Neutrophil (primary cell): ENCODE results near the gene LSM7.

Experiments used
- H3K27ac ChIP-seq: fragments of 200-600 bp; sonication (generic); 2 replicates; pipeline ENCODE4 v1.5.1; 2016; ENCODE audit warnings: mild to moderate bottlenecking, moderate library complexity
- H3K27me3 ChIP-seq: fragments of 200-600 bp; sonication (generic); 2 replicates; pipeline ENCODE4 v1.6.0; 2016; ENCODE audit warnings: mild to moderate bottlenecking
- H3K36me3 ChIP-seq: fragments of 200-600 bp; sonication (generic); 2 replicates; pipeline ENCODE4 v1.5.1; 2017
- H3K4me1 ChIP-seq, 2 experiments: fragments of 200-600 bp in 1 of 2; sonication (generic) in 1 of 2; 1 replicate in 1 of 2; 2 replicates in 1 of 2; pipeline versions ENCODE4 v1.5.1 to v1.6.1; 2013 to 2016; ENCODE audit warnings: low read depth in 1 of 2, low read length in 1 of 2, mild to moderate bottlenecking in 1 of 2, moderate library complexity in 1 of 2; ENCODE audit not compliant: control insufficient read depth in 1 of 2, insufficient read depth in 1 of 2
- H3K4me3 ChIP-seq, 2 experiments: fragments of 200-600 bp in 1 of 2; sonication (generic) in 1 of 2; 1 replicate in 1 of 2; 2 replicates in 1 of 2; pipeline ENCODE4 v1.5.1; 2013 to 2016; ENCODE audit warnings: low read depth in 1 of 2, low read length in 1 of 2, mild to moderate bottlenecking in 1 of 2, moderate library complexity in 1 of 2
- H3K9me3 ChIP-seq: fragments of 200-600 bp; sonication (generic); 2 replicates; pipeline ENCODE4 v1.5.1; 2016
- TF ChIP-seq, protein P1 (sequence below): fragments of 200-600 bp; sonication (generic); IDR thresholded peaks from 2 replicates; pipeline ENCODE4 v1.5.1; 2016; ENCODE audit warnings: antibody characterized with exemption

The LSM7 gene

DNA sequence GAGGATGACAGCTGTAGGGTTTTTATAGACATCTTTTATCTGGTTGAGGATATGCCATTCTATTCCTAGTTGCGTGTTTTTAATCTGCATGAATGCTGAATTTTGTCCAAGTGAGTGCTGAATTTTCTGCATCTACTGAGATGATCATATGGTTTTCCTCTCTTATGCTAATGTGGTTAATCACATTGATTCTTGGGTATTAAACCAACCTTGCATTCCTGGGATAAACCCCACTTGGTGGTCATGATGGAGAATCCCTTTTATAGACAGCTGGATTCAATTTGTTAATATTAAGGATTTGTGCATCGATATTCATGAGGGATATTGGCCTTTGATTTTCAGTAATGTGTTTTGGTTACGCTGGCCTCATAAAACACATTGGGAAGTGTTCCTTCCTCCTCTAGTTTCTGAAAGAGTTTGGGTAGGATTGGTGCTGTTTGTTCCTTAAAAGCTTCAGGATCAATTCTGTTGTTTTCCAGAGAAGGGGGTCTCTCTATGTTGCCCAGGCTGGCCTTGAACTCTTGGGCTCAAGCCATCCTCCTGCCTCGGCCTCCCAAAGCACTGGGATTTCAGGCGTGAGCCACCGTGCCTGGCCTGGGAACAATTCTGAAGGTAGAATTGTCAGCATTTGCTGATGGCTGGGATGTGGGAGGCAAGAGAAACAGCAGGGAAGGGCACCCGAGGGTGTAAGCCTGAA lies 13.1 kb downstream of the LSM7 start:
- Histone ChIP-seq H3K4me3 (peak overlapping the region; percentile 15 to 39), H3K9me3 (no peaks in the 10 kb centered on the region), H3K27me3 (peaks cover 33% of the 10 kb centered on the region), H3K27ac (peak overlapping the region; percentile 88), H3K36me3 (no peaks in the 10 kb centered on the region), H3K4me1 (peaks cover 14 to 15% of the 10 kb centered on the region in 2 experiments)
- TF ChIP-seq, protein P1, sequence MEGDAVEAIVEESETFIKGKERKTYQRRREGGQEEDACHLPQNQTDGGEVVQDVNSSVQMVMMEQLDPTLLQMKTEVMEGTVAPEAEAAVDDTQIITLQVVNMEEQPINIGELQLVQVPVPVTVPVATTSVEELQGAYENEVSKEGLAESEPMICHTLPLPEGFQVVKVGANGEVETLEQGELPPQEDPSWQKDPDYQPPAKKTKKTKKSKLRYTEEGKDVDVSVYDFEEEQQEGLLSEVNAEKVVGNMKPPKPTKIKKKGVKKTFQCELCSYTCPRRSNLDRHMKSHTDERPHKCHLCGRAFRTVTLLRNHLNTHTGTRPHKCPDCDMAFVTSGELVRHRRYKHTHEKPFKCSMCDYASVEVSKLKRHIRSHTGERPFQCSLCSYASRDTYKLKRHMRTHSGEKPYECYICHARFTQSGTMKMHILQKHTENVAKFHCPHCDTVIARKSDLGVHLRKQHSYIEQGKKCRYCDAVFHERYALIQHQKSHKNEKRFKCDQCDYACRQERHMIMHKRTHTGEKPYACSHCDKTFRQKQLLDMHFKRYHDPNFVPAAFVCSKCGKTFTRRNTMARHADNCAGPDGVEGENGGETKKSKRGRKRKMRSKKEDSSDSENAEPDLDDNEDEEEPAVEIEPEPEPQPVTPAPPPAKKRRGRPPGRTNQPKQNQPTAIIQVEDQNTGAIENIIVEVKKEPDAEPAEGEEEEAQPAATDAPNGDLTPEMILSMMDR = no peak

DNA sequence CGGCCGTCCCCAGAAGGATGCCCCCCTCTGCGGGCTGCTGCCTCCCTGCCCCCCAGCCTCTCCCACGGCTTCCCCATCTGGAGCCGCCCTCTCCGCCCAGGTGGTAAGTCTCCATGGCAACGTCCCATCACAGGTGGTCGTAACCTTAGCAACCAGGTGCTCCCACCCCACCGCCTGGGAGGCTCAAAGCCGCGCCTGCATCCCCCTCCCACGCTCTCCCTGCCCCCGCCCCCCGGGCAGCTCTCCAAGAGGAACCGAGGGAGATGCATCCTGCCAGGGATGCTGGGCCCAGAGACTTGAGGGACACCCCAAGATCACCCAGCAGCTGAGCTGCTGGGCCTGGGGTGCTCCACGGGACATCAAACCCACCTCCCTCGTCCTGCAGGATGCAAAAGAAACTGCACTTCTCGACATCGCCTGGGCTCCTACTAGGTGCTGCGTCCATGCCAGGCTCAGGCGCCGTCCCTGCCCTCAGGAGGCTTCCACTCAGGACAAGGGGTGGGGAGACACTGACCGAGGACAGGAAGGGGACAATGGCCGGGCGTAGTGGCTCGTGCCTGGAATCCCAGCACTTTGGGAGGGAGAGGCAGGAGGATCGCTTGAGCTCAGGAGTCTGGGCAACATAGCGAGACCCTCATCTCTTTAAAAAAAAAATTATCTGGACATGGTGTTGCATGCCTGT lies 15.4 kb downstream of the LSM7 start:
- Histone ChIP-seq H3K27me3 (peaks cover 56% of the 10 kb centered on the region), H3K4me3 (no peak overlapping the region), H3K9me3 (no peaks in the 10 kb centered on the region), H3K36me3 (no peaks in the 10 kb centered on the region), H3K4me1 (peaks cover 28 to 32% of the 10 kb centered on the region in 2 experiments), H3K27ac (no peak overlapping the region)
- TF ChIP-seq, protein P1 = no peak

DNA sequence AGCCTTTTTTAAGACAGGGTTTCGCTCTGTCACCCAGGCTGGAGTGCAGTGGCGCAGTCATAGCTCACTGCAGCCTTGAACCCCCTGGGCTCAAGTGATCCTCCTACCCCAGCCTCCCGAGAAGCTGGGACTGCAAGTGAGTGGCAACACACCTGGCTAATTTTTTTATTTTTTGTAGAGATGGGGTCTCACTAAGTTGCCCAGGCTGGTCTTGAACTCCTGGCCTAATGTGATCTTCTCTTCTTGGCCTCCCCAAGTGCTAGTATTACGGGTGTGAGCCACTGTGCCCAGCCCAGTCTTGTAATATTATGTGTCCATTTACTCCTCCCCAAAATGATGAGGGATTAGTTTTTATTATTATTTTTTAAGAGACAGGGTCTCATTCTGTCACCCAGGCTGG lies 17.3 kb downstream of the LSM7 start:
- H3K27me3 ChIP-seq = peaks cover 74% of the 10 kb centered on the region
- H3K36me3 ChIP-seq = no peaks in the 10 kb centered on the region
- peaks cover 24 to 36% of the 10 kb centered on the region in 2 experiments for H3K4me1 ChIP-seq
- no peaks in the 10 kb centered on the region for H3K9me3 ChIP-seq
- H3K4me3 ChIP-seq = no peak overlapping the region
- no peak overlapping the region for H3K27ac ChIP-seq
- TF ChIP-seq, protein P1 = no peak

DNA sequence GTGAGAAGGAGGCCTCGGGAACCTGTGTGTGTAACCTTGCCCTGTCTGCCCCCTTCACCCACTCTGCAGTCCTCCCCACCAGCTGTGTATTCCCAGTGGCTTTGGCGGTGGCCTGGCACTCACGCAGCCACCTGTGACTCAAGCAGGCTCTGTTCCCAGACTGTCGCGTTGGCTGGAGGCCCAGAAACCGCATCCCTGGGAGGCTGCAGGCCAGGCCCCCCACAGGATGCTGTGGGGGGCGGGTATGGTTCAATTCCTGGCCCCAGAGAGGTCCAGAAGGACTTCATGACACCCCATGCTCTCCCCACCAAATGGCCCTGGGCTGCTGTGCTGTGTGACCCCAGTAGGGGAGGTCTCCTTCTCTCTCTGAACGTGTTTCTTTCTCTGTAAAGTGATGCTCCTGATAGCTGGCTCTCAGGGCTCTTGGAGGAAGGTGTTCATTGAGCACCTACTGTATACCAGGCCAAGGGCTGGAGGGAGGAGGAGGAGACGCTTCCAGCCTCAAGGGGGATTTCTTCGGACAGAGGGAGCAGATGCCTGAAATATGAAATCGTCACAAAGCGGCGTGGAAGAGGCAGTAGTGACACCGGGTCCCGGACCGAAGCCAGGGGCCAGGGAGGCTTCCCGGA lies 18.5 kb downstream of the LSM7 start:
- peaks cover 86% of the 10 kb centered on the region for H3K27me3 ChIP-seq
- TF ChIP-seq, protein P1 = no peak
- H3K4me3 ChIP-seq = no peak overlapping the region
- peaks cover 12 to 25% of the 10 kb centered on the region in 2 experiments for H3K4me1 ChIP-seq
- H3K36me3 ChIP-seq = no peaks in the 10 kb centered on the region
- H3K27ac ChIP-seq = no peak overlapping the region
- H3K9me3 ChIP-seq = no peaks in the 10 kb centered on the region

DNA sequence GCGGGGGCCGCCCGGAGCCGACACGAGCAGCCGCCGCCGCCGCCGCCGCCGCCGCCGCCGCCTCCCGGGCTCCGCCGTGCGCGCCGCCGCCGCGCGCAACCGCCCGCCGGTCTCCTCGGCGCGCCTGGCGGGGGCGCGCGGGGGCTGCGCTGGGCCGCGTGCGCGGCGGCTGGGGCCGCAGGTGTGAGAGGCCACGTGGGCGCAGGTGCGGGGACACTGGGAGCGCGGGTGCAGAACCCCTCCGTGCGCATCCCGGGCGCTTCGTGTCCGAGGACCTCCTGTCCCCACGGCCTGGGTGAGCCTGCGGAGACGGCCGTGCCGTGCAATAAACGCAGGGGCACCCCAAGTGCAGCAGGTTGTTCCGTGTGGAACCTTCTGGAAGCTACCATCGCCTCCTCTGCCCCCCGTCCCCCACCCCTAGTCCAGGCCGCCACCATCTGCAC lies 20.3 kb downstream of the LSM7 start, which contains the start of gene LINGO3:
Gene LINGO3 (minus strand): TSS at position 41 of the 443 bp plus-strand sequence. CDS start 16,378 bp downstream, outside the sequence.
- Histone ChIP-seq H3K4me3 (peak within 1 kb of the TSS in 1 of 2 experiments; percentile 54), H3K36me3 (no peaks in the 10 kb centered on the region), H3K4me1 (peaks cover 19 to 39% of the 10 kb centered on the region in 2 experiments), H3K27ac (no peak within 1 kb of the TSS), H3K9me3 (no peaks in the 10 kb centered on the region), H3K27me3 (peaks cover 98% of the 10 kb centered on the region)
- TF ChIP-seq, protein P1 = no peak
